Esophagus squamous epithelium (tissue), 4 donors: Measurements from ENCODE around the gene DBNDD1.

Experiments used
- POLR2A ChIP-seq, 4 donors: fragments of 450-650 bp; IDR thresholded peaks; one replicate each; pipeline ENCODE4 v1.6.1; 2017; ENCODE audit warnings: antibody characterized with exemption in 4 of 4, mild to moderate bottlenecking in 4 of 4, moderate library complexity in 3 of 4
- TF ChIP-seq, protein P1 (sequence below), 6 experiments: fragments of 450-650 bp in 4 of 6; fragments of 200-600 bp in 2 of 6; sonication (generic) in 2 of 6; IDR thresholded peaks; one replicate each; pipeline ENCODE4 v1.5.1; 2016 to 2019; ENCODE audit warnings: antibody characterized with exemption in 6 of 6, mild to moderate bottlenecking in 4 of 6, moderate library complexity in 4 of 6

DNA sequence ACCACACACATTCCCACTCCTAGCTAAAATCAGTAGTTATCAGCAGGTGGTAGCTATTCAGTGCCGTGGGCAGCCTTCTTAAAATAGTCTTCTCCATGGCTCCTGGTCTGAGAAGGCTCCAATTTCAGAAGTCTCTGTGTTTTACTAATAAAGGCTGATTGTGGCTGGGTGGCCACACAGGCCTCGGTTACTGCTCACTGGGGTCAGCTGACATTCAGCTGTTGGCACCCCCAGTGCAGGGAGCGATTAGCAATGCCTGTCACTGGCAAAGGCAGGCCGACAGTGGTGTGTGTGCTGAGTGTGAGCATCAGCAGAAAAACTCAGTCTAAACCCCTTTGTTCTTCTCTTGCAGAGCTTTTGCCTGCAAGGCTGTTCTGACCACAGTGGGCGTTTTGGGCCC is 16.6 kb upstream of the DBNDD1 start:
- TF ChIP-seq, protein P1, sequence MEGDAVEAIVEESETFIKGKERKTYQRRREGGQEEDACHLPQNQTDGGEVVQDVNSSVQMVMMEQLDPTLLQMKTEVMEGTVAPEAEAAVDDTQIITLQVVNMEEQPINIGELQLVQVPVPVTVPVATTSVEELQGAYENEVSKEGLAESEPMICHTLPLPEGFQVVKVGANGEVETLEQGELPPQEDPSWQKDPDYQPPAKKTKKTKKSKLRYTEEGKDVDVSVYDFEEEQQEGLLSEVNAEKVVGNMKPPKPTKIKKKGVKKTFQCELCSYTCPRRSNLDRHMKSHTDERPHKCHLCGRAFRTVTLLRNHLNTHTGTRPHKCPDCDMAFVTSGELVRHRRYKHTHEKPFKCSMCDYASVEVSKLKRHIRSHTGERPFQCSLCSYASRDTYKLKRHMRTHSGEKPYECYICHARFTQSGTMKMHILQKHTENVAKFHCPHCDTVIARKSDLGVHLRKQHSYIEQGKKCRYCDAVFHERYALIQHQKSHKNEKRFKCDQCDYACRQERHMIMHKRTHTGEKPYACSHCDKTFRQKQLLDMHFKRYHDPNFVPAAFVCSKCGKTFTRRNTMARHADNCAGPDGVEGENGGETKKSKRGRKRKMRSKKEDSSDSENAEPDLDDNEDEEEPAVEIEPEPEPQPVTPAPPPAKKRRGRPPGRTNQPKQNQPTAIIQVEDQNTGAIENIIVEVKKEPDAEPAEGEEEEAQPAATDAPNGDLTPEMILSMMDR (IDR thresholded peaks at IDR 0.05) = no peak
- TF ChIP-seq POLR2A (IDR thresholded peaks at IDR 0.05) = no peak
